UCSD-AML1 (cell line): Measurements from ENCODE around the gene SLC38A10.
A peak's percentile ranks its signal among the peaks of the same experiment; 100 is the strongest.

Experiments
- DNase-seq: peaks from one replicate; lab custom pipeline; 2025; ENCODE audit not compliant: unreplicated experiment; lab: John Stamatoyannopoulos, UW

The SLC38A10 gene

GRCh38 chr17:81331527-81332043, 36.5 kb upstream of the SLC38A10 start:
- DNase-seq: no peak

- no peak for DNase-seq
These were observed 35.8 kb upstream of the SLC38A10 start for GRCh38 chr17:81330884-81331245.

GRCh38 chr17:81329927-81330883, 35.1 kb upstream of the SLC38A10 start:
- no peak for DNase-seq

- peak; percentile 27 for DNase-seq
These were observed 34.1 kb upstream of the SLC38A10 start for GRCh38 chr17:81328978-81329926.

- DNase-seq: no peak
These were observed 33.4 kb upstream of the SLC38A10 start for GRCh38 chr17:81328489-81328888.

- DNase-seq: no peak
These were observed 30.7 kb upstream of the SLC38A10 start for GRCh38 chr17:81325714-81326358.

GRCh38 chr17:81324851-81325713, 30.0 kb upstream of the SLC38A10 start:
- DNase-seq: no peak

GRCh38 chr17:81324177-81324850, 29.2 kb upstream of the SLC38A10 start:
- no peak for DNase-seq

- no peak for DNase-seq
These were observed 28.3 kb upstream of the SLC38A10 start for GRCh38 chr17:81323411-81323868.

GRCh38 chr17:81323083-81323369, 27.9 kb upstream of the SLC38A10 start:
- DNase-seq: no peak

- DNase-seq: peak; percentile 28
These were observed 27.4 kb upstream of the SLC38A10 start for GRCh38 chr17:81322271-81323082.

- DNase-seq: no peak
These were observed 23.0 kb upstream of the SLC38A10 start for GRCh38 chr17:81317961-81318605.

- no peak for DNase-seq
These were observed 22.4 kb upstream of the SLC38A10 start for GRCh38 chr17:81317530-81317821.

- DNase-seq: no peak
These were observed 20.8 kb upstream of the SLC38A10 start for GRCh38 chr17:81315885-81316391.

GRCh38 chr17:81315129-81315884, 20.2 kb upstream of the SLC38A10 start:
- no peak for DNase-seq

- no peak for DNase-seq
These were observed 19.4 kb upstream of the SLC38A10 start for GRCh38 chr17:81314398-81315081.
